ENCODE results near the gene ROBO2. TPM values are rescaled to one million over a fixed set of nuclear protein-coding genes. Genes with fewer than 3 reads are reported as not detected.

Gene ROBO2
- total RNA-seq, 1 donor from 2014 or later = 8.9 TPM

GRCh38 chr3:77028005-77028404 lies 11.9 kb upstream of the ROBO2 start:
- no peaks in the 10 kb centered on the region for H3K9me3 ChIP-seq (ENCODE audit: control insufficient read depth in 3 of 3, low read length in 3 of 3)
- H3K4me1 ChIP-seq (ENCODE audit: control insufficient read depth in 3 of 3, insufficient read depth in 3 of 3, low read length in 3 of 3) = no peaks in the 10 kb centered on the region
- no peak overlapping the region for H3K27ac ChIP-seq (ENCODE audit: low read depth, low read length)
- no peak overlapping the region for H3K4me3 ChIP-seq (ENCODE audit: low read length in 3 of 3)
- H3K36me3 ChIP-seq (ENCODE audit: control insufficient read depth in 3 of 3, insufficient read depth in 3 of 3, low read length in 3 of 3) = no peaks in the 10 kb centered on the region
- no peak overlapping the region for H3K9ac ChIP-seq (ENCODE audit: low read depth in 1 of 3, low read length in 3 of 3)
- no peaks in the 10 kb centered on the region for H3K27me3 ChIP-seq (ENCODE audit: control insufficient read depth in 3 of 3, insufficient read depth in 3 of 3, low read length in 3 of 3)

GRCh38 chr3:77038468-77038929 lies 1.4 kb upstream of the ROBO2 start:
- Histone ChIP-seq H3K4me1 (ENCODE audit: control insufficient read depth in 3 of 3, insufficient read depth in 3 of 3, low read length in 3 of 3) (peaks cover 8 to 9% (median 8%) of the 10 kb centered on the region in 3 donors), H3K27ac (ENCODE audit: low read depth, low read length) (no peak overlapping the region), H3K4me3 (ENCODE audit: low read length in 3 of 3) (peak overlapping the region; percentile 34 to 62 (median 45)), H3K36me3 (ENCODE audit: control insufficient read depth in 3 of 3, insufficient read depth in 3 of 3, low read length in 3 of 3) (no peaks in the 10 kb centered on the region), H3K9me3 (ENCODE audit: control insufficient read depth in 3 of 3, low read length in 3 of 3) (no peaks in the 10 kb centered on the region), H3K27me3 (ENCODE audit: control insufficient read depth in 3 of 3, insufficient read depth in 3 of 3, low read length in 3 of 3) (peaks cover 12 to 25% (median 18%) of the 10 kb centered on the region in 3 donors), H3K9ac (ENCODE audit: low read depth in 1 of 3, low read length in 3 of 3) (no peak overlapping the region)

DNA sequence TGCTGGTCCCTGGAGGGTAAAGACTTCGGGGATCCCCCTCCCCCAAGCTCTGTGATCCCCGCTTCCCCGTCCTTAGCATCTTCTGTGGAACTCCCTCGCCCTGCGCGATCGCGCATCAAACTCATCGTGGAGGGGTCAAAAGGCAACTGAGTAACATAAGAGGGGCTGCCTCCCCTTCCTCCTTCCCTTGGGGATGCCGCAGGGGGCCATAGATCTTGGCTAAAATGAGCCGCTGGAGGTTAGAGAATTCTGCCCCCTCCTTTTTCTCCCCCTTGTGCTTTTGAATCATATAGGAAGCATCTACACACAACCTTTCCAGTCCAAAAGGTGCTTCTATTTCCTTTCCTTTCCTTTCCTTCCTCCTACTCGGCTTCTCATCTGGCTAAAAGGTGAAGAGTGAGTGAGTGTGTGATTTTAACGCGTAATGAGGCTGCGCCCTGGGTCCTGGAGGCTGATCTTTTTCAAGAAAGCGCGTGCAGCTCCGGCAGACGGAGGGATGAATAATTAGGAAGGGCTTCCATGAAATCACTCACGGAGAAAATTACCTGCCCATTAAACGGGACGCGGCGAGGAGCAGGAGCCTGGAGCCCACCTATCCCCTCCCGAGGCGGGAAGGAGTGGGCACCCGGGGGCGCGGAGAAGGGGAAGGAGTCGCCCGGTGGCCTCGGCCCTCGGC lies 831 bp upstream of the ROBO2 start:
- Histone ChIP-seq H3K27me3 (ENCODE audit: control insufficient read depth in 3 of 3, insufficient read depth in 3 of 3, low read length in 3 of 3) (peaks cover 12 to 25% (median 18%) of the 10 kb centered on the region in 3 donors), H3K4me1 (ENCODE audit: control insufficient read depth in 3 of 3, insufficient read depth in 3 of 3, low read length in 3 of 3) (peaks cover 8 to 9% (median 8%) of the 10 kb centered on the region in 3 donors), H3K9ac (ENCODE audit: low read depth in 1 of 3, low read length in 3 of 3) (no peak overlapping the region), H3K36me3 (ENCODE audit: control insufficient read depth in 3 of 3, insufficient read depth in 3 of 3, low read length in 3 of 3) (no peaks in the 10 kb centered on the region), H3K27ac (ENCODE audit: low read depth, low read length) (no peak overlapping the region), H3K9me3 (ENCODE audit: control insufficient read depth in 3 of 3, low read length in 3 of 3) (no peaks in the 10 kb centered on the region), H3K4me3 (ENCODE audit: low read length in 3 of 3) (peak overlapping the region; percentile 34 to 62 (median 45))

GRCh38 chr3:77040216-77040615 lies 317 bp downstream of the ROBO2 start:
- no peaks in the 10 kb centered on the region for H3K36me3 ChIP-seq (ENCODE audit: control insufficient read depth in 3 of 3, insufficient read depth in 3 of 3, low read length in 3 of 3)
- peaks cover 8 to 9% (median 8%) of the 10 kb centered on the region in 3 donors for H3K4me1 ChIP-seq (ENCODE audit: control insufficient read depth in 3 of 3, insufficient read depth in 3 of 3, low read length in 3 of 3)
- no peak overlapping the region for H3K27ac ChIP-seq (ENCODE audit: low read depth, low read length)
- no peak overlapping the region for H3K9ac ChIP-seq (ENCODE audit: low read depth in 1 of 3, low read length in 3 of 3)
- H3K27me3 ChIP-seq (ENCODE audit: control insufficient read depth in 3 of 3, insufficient read depth in 3 of 3, low read length in 3 of 3) = peaks cover 12 to 25% (median 18%) of the 10 kb centered on the region in 3 donors
- peak overlapping the region in 1 of 3 donors; percentile 56 for H3K4me3 ChIP-seq (ENCODE audit: low read length in 3 of 3)
- no peaks in the 10 kb centered on the region for H3K9me3 ChIP-seq (ENCODE audit: control insufficient read depth in 3 of 3, low read length in 3 of 3)

GRCh38 chr3:77040926-77041722 lies 1.2 kb downstream of the ROBO2 start:
- H3K4me3 ChIP-seq (ENCODE audit: low read length in 3 of 3) = no peak overlapping the region
- no peaks in the 10 kb centered on the region for H3K9me3 ChIP-seq (ENCODE audit: control insufficient read depth in 3 of 3, low read length in 3 of 3)
- H3K4me1 ChIP-seq (ENCODE audit: control insufficient read depth in 3 of 3, insufficient read depth in 3 of 3, low read length in 3 of 3) = peaks cover 8 to 9% (median 8%) of the 10 kb centered on the region in 3 donors
- no peaks in the 10 kb centered on the region for H3K36me3 ChIP-seq (ENCODE audit: control insufficient read depth in 3 of 3, insufficient read depth in 3 of 3, low read length in 3 of 3)
- no peak overlapping the region for H3K9ac ChIP-seq (ENCODE audit: low read depth in 1 of 3, low read length in 3 of 3)
- no peak overlapping the region for H3K27ac ChIP-seq (ENCODE audit: low read depth, low read length)
- peaks cover 12 to 25% (median 18%) of the 10 kb centered on the region in 3 donors for H3K27me3 ChIP-seq (ENCODE audit: control insufficient read depth in 3 of 3, insufficient read depth in 3 of 3, low read length in 3 of 3)

DNA sequence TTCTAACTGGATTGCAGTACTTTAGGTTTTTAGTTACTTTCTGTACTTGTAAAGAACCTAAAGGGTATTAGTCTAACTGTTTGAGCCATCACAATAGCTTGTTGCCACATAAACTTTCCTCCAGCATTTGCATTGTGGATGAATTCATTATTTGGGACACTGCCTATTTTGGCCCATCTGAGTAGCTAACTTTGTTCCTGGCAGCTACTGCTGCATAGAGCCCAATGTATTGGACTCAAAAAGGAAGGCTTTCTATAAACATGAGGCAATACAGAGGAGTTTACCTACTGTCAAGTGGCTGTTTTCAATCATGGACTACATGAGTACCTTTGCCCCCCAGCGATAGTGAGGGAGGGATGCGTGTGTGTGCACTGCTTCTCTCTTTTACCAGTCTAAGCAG lies 1.9 kb downstream of the ROBO2 start:
- peaks cover 12 to 25% (median 18%) of the 10 kb centered on the region in 3 donors for H3K27me3 ChIP-seq (ENCODE audit: control insufficient read depth in 3 of 3, insufficient read depth in 3 of 3, low read length in 3 of 3)
- H3K4me3 ChIP-seq (ENCODE audit: low read length in 3 of 3) = no peak overlapping the region
- no peak overlapping the region for H3K27ac ChIP-seq (ENCODE audit: low read depth, low read length)
- no peaks in the 10 kb centered on the region for H3K36me3 ChIP-seq (ENCODE audit: control insufficient read depth in 3 of 3, insufficient read depth in 3 of 3, low read length in 3 of 3)
- no peak overlapping the region for H3K9ac ChIP-seq (ENCODE audit: low read depth in 1 of 3, low read length in 3 of 3)
- peaks cover 8 to 9% (median 8%) of the 10 kb centered on the region in 3 donors for H3K4me1 ChIP-seq (ENCODE audit: control insufficient read depth in 3 of 3, insufficient read depth in 3 of 3, low read length in 3 of 3)
- H3K9me3 ChIP-seq (ENCODE audit: control insufficient read depth in 3 of 3, low read length in 3 of 3) = no peaks in the 10 kb centered on the region

DNA sequence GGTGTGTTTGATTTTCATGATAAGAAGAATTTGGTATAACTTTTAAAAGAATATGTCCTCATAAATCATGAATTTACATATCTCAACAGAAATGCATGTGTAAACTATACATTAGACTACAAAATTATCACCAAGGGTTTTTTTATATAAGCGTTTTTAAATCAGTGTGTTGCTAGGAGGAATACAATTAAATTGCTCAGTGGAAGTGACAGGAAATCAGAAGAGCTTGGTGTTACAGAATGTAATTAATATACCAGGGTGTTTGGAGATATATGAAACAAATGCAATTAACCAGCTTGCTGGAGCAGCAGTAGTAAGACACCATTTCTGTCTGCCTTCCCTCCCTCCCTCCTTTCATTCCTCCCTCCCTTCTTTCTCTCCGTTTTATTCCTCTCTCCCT lies 2.4 kb downstream of the ROBO2 start:
- no peak overlapping the region for H3K4me3 ChIP-seq (ENCODE audit: low read length in 3 of 3)
- H3K27me3 ChIP-seq (ENCODE audit: control insufficient read depth in 3 of 3, insufficient read depth in 3 of 3, low read length in 3 of 3) = peaks cover 12 to 25% (median 18%) of the 10 kb centered on the region in 3 donors
- H3K4me1 ChIP-seq (ENCODE audit: control insufficient read depth in 3 of 3, insufficient read depth in 3 of 3, low read length in 3 of 3) = peaks cover 8 to 9% (median 8%) of the 10 kb centered on the region in 3 donors
- H3K36me3 ChIP-seq (ENCODE audit: control insufficient read depth in 3 of 3, insufficient read depth in 3 of 3, low read length in 3 of 3) = no peaks in the 10 kb centered on the region
- H3K27ac ChIP-seq (ENCODE audit: low read depth, low read length) = no peak overlapping the region
- no peak overlapping the region for H3K9ac ChIP-seq (ENCODE audit: low read depth in 1 of 3, low read length in 3 of 3)
- no peaks in the 10 kb centered on the region for H3K9me3 ChIP-seq (ENCODE audit: control insufficient read depth in 3 of 3, low read length in 3 of 3)

- H3K9ac ChIP-seq (ENCODE audit: low read depth in 1 of 3, low read length in 3 of 3) = no peak overlapping the region
- H3K36me3 ChIP-seq (ENCODE audit: control insufficient read depth in 3 of 3, insufficient read depth in 3 of 3, low read length in 3 of 3) = no peaks in the 10 kb centered on the region
- no peak overlapping the region for H3K4me3 ChIP-seq (ENCODE audit: low read length in 3 of 3)
- peaks cover 8 to 9% (median 8%) of the 10 kb centered on the region in 3 donors for H3K4me1 ChIP-seq (ENCODE audit: control insufficient read depth in 3 of 3, insufficient read depth in 3 of 3, low read length in 3 of 3)
- H3K27me3 ChIP-seq (ENCODE audit: control insufficient read depth in 3 of 3, insufficient read depth in 3 of 3, low read length in 3 of 3) = peaks cover 12 to 25% (median 18%) of the 10 kb centered on the region in 3 donors
- no peak overlapping the region for H3K27ac ChIP-seq (ENCODE audit: low read depth, low read length)
- no peaks in the 10 kb centered on the region for H3K9me3 ChIP-seq (ENCODE audit: control insufficient read depth in 3 of 3, low read length in 3 of 3)
Observed at GRCh38 chr3:77042882-77043281, 3.0 kb downstream of the ROBO2 start.

DNA sequence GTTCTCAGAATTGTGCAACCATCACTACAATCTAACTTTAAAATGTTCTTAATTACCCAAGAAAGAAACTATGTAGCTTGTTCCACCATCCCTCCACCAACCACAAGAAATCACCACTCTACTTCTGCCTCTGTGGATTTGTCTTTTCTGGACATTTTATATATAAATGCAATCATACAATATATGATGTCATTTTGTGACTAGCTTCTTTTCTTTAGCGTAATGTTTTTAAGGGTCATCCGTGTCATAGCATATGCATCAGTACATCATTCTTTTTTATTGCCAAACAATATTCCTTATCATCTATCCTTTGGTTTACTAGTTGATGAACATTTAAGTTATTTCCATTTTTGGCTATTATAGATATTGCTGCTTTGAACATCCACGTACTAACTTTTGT lies 5.8 kb downstream of the ROBO2 start:
- Histone ChIP-seq H3K36me3 (ENCODE audit: control insufficient read depth in 3 of 3, insufficient read depth in 3 of 3, low read length in 3 of 3) (no peaks in the 10 kb centered on the region), H3K27me3 (ENCODE audit: control insufficient read depth in 3 of 3, insufficient read depth in 3 of 3, low read length in 3 of 3) (peaks cover 0 to 12% (median 8%) of the 10 kb centered on the region in 3 donors), H3K4me3 (ENCODE audit: low read length in 3 of 3) (no peak overlapping the region), H3K4me1 (ENCODE audit: control insufficient read depth in 3 of 3, insufficient read depth in 3 of 3, low read length in 3 of 3) (no peaks in the 10 kb centered on the region), H3K9me3 (ENCODE audit: control insufficient read depth in 3 of 3, low read length in 3 of 3) (no peaks in the 10 kb centered on the region), H3K9ac (ENCODE audit: low read depth in 1 of 3, low read length in 3 of 3) (no peak overlapping the region), H3K27ac (ENCODE audit: low read depth, low read length) (no peak overlapping the region)

DNA sequence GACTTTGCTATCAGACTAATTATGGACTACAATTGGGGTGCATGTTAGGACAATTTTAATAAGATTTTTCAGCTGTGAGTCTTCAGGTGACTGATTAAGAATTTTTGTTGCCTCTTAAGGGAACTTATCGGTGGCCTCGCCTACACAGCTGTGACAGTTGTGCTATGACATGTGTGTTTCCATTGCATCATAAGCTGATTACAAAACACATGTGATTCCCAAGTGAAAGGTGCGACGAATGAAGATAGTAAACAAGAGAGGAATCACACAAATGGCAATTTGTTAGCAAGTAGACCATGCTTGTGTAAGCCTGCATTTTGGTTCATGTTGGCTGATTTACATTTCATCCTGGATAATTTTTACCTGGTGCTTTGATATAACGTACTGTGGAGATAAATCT lies 8.3 kb downstream of the ROBO2 start:
- no peaks in the 10 kb centered on the region for H3K4me1 ChIP-seq (ENCODE audit: control insufficient read depth in 3 of 3, insufficient read depth in 3 of 3, low read length in 3 of 3)
- H3K9ac ChIP-seq (ENCODE audit: low read depth in 1 of 3, low read length in 3 of 3) = no peak overlapping the region
- no peaks in the 10 kb centered on the region for H3K27me3 ChIP-seq (ENCODE audit: control insufficient read depth in 3 of 3, insufficient read depth in 3 of 3, low read length in 3 of 3)
- no peak overlapping the region for H3K4me3 ChIP-seq (ENCODE audit: low read length in 3 of 3)
- H3K27ac ChIP-seq (ENCODE audit: low read depth, low read length) = no peak overlapping the region
- no peaks in the 10 kb centered on the region for H3K9me3 ChIP-seq (ENCODE audit: control insufficient read depth in 3 of 3, low read length in 3 of 3)
- no peaks in the 10 kb centered on the region for H3K36me3 ChIP-seq (ENCODE audit: control insufficient read depth in 3 of 3, insufficient read depth in 3 of 3, low read length in 3 of 3)

Data from skeletal muscle tissue (tissue), 4 donors.